GM12892 (cell line): ENCODE data around the gene FOXO3.

Source experiments
- DNase-seq: peaks from one replicate; pipeline ENCODE4 v3.0.0; 2011; ENCODE audit not compliant: insufficient read length
- FAIRE-seq: peaks from 2 replicates; lab custom pipeline; 2011; peaks lifted over from hg19 to GRCh38; lab: Jason Lieb, UNC
- POLR2A ChIP-seq: IDR thresholded peaks from 2 replicates; pipeline ENCODE4 v1.6.1; 2011; ENCODE audit warnings: low read depth, low read length, control low read depth
- POLR2AphosphoS5 ChIP-seq: IDR thresholded peaks from 2 replicates; pipeline ENCODE4 v1.6.1; 2011; ENCODE audit warnings: low read depth, low read length, control low read depth
- TAF1 ChIP-seq: IDR thresholded peaks from 2 replicates; pipeline ENCODE4 v1.6.1; 2011; ENCODE audit warnings: low read depth, mild to moderate bottlenecking, control low read depth, low read length, borderline replicate concordance

The FOXO3 gene

DNA sequence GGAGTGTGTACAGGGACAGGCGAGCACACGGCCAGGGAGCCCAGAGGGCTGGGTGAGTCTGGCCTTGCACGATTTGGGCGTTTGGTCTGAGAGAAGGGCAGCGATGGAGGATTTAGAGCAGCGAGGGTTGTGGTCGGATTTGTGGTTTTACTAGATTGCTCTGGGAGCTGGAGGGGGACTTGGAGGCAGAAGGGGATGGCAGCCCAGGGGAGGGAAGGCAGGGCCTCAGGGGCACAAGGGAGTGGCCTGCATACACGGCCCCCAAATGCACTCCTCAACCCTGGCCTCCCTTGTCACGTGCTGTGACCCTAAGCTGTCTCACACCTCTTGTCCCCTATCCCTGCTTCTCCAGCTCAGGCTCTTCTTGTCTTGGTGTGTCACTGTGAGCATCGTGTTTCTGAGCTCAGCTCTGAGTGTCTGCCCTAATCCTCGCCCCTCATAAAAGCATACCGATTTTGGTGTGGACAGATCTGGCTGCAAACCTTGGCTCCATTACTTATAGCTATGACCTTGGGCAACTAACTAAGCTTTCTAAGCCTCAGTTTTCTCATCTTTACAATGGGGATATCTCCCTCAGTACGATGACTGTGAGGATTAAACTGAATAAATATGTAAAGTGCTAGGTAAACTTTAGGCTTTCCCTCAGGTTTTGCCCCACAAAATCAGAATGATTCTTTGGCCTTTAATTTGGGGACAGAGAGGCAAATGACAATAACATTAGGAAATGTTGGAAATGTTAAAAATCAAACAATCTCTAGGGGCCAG lies 167.4 kb downstream of the FOXO3 start:
- DNase-seq: no peak
- FAIRE-seq: no peak
- TF ChIP-seq POLR2AphosphoS5 (no peak), TAF1 (no peak), POLR2A (no peak)

DNA sequence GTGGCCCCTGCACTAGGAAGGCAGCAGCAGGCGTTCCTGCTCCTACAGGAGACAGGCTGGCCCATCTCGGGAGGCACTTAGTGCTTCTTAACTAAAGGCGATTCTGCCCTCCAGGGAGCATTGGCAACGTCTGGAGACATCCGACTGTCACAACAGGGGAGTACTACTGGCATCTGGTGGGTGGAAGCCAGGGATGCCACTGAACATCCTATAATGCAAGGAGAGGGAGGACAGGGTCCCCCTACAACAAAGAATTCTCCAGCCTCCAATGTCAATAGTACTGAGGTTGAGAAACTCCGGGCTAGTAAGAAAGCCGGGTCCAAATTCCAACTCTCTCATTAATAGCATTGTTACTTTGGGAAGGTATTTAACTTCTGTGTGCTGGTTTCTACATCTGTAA lies 168.1 kb downstream of the FOXO3 start:
- DNase-seq (no peak), FAIRE-seq (no peak)
- TF ChIP-seq POLR2A (no peak), TAF1 (no peak), POLR2AphosphoS5 (no peak)

- FAIRE-seq (no peak), DNase-seq (no peak)
- TF ChIP-seq POLR2A (no peak), POLR2AphosphoS5 (no peak), TAF1 (no peak)
These were observed 170.2 kb downstream of the FOXO3 start for GRCh38 chr6:108730635-108731515.

DNA sequence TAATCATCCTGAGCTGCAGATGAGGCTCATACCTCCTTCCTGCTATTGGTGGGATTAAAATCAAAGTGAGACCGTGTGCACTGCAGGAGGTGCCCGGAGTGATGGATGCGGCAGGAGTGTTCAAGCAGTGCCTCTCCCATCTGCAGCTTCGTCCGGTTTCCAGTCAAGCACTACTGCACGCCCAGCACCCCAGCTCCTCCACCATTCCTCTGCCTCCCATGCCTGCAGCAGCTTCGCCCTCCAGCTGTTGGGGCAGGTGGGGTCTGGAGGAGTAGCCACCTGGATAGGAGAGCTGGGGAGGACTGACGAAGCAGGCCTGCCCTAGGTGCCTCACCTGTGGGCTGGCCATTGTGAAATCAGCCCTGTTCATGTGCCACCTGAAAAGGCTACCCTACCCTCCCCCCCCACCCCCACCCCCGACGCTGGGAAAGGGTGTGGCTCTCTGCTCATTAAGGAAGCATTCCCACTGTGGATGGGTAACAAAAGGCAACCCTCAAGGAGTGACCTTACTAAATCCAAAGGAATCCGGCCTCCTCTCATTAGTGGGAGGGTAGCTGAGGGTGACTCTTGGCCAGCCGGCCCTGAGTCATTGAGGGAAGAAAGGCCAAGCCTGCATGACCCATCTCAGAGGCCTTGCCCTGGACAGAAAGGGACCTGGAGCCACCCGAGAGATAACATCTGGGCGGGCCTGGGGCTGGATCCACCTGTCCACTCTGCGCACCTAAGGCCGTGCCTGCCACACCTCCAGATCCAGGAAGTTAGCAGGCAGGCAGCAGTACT lies 171.6 kb downstream of the FOXO3 start:
- FAIRE-seq: no peak
- DNase-seq: no peak
- TF ChIP-seq POLR2A: no peak
- TF ChIP-seq TAF1: no peak
- no peak for TF ChIP-seq POLR2AphosphoS5

DNA sequence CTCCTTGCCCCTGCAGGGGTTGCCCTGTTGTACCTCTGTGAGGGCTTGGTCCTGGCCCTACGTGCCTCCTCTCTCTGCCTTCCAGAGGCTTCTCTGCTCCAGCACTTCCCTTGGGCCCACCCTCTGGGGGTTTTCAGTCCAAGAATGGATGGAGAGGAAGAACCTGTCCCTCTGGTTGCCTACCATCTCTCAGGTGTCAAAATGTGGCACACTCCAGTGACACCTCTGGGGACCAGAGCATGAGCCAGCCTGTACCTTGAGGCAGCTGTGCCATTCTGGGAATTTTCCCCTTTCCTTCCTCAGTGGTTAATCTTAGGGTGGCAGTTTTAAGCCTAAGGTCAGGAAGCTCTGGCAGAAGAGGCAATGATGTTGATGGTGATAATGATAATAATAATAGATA lies 172.3 kb downstream of the FOXO3 start:
- TF ChIP-seq POLR2AphosphoS5: no peak
- TF ChIP-seq TAF1: no peak
- TF ChIP-seq POLR2A: no peak
- FAIRE-seq: no peak

GRCh38 chr6:108733706-108734265 lies 173.1 kb downstream of the FOXO3 start:
- FAIRE-seq: no peak
- TF ChIP-seq TAF1 (no peak), POLR2A (no peak), POLR2AphosphoS5 (no peak)
- DNase-seq: no peak

More for the DNA sequence above, 172.3 kb downstream of the FOXO3 start:
- no peak for DNase-seq
